ENCODE results near the gene SEPHS2. TPM values are rescaled to one million over a fixed set of nuclear protein-coding genes. Genes with fewer than 3 reads are reported as not detected.

Gene SEPHS2
- total and polyA plus RNA-seq, 2 donors (not counting 3 experiments of a cell fraction or from before 2014, with no cell fraction given): 22.9 to 32.8 TPM

DNA sequence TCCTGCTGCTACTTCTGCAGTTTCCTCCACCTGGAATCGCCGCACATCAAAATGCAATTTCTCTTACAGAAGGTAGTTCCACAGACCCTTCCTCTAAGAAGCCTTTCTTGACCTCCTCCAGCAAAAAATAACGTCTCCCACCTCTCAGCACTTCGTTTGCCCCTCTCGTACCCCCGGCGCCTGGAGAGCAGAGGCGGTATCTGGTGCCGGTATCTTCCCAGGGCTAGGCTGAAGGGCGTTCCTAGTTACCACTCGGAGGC is 16.3 kb downstream of the SEPHS2 start:
- DNase-seq (ENCODE audit: low read depth, low spot score) (no peak), FAIRE-seq (no peak)
- Histone ChIP-seq H3K27ac (ENCODE audit: insufficient read depth, low read depth, low read length) (peak overlapping the region; percentile 14), H3K4me3 (replicated peaks in 1 of 3; ENCODE audit: insufficient read depth in 1 of 3, low read depth in 1 of 3, low read length in 3 of 3) (peak overlapping the region; percentile 40 to 73 (median 63)), H3K4me1 (ENCODE audit: control insufficient read depth, extremely low read depth, insufficient read depth, low read length) (peaks cover 23% of the 10 kb centered on the region), H3K36me3 (ENCODE audit: control insufficient read depth in 2 of 2, extremely low read depth in 1 of 2, insufficient read depth in 2 of 2, low read length in 2 of 2) (no peaks in the 10 kb centered on the region), H4K20me1 (replicated peaks; ENCODE audit: control insufficient read depth, extremely low read depth, insufficient read depth, low read length) (no peaks in the 10 kb centered on the region), H3K4me2 (ENCODE audit: insufficient read depth, low read length) (peak overlapping the region; percentile 88), H3K9me1 (replicated peaks; ENCODE audit: control insufficient read depth, extremely low read depth, insufficient read depth, low read length) (no peaks in the 10 kb centered on the region), H3K9me3 (replicated peaks; ENCODE audit: control insufficient read depth, insufficient read depth, low read length) (no peaks in the 10 kb centered on the region), H2AFZ (ENCODE audit: low read depth, low read length) (peak overlapping the region; percentile 53), H3K27me3 (ENCODE audit: control insufficient read depth in 2 of 2, insufficient read depth in 2 of 2, low read length in 2 of 2) (peaks cover 0 to 4% of the 10 kb centered on the region in 2 experiments), H3K79me2 (ENCODE audit: control insufficient read depth, insufficient read depth, low read length) (peaks cover 19% of the 10 kb centered on the region), H3K9ac (replicated peaks; ENCODE audit: extremely low read depth, insufficient read depth, low read length) (peak overlapping the region; percentile 65)
- intact Hi-C loops (cut with micrococcal nuclease): no loop called here
- CTCF ChIA-PET: interaction anchor here (0.6 to 2.8 kb wide), 46 partner anchors 9 to 337 kb away, joined by 3 to 46 read pairs (median 5); partner anchors contain the start of genes PRR14, SEPHS2, TBC1D10B and TBX6
- POLR2A ChIA-PET: interaction anchor here (1.0 to 1.5 kb wide), 4 partner anchors 11 to 364 kb away, joined by 4 to 6 read pairs (median 4); partner anchors contain the start of genes ALDOA, ZNF764 and ZNF771
- TF ChIP-seq, protein P1, sequence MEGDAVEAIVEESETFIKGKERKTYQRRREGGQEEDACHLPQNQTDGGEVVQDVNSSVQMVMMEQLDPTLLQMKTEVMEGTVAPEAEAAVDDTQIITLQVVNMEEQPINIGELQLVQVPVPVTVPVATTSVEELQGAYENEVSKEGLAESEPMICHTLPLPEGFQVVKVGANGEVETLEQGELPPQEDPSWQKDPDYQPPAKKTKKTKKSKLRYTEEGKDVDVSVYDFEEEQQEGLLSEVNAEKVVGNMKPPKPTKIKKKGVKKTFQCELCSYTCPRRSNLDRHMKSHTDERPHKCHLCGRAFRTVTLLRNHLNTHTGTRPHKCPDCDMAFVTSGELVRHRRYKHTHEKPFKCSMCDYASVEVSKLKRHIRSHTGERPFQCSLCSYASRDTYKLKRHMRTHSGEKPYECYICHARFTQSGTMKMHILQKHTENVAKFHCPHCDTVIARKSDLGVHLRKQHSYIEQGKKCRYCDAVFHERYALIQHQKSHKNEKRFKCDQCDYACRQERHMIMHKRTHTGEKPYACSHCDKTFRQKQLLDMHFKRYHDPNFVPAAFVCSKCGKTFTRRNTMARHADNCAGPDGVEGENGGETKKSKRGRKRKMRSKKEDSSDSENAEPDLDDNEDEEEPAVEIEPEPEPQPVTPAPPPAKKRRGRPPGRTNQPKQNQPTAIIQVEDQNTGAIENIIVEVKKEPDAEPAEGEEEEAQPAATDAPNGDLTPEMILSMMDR (IDR thresholded peaks at IDR 0.05; ENCODE audit: extremely low read depth in 1 of 2, insufficient read depth in 1 of 2, low read depth in 1 of 2, low read length in 2 of 2): no peak
- TF ChIP-seq MYC (IDR thresholded peaks at IDR 0.05; ENCODE audit: low read depth, low read length): no peak
- no peak for TF ChIP-seq GATA2 (IDR thresholded peaks at IDR 0.05; ENCODE audit: insufficient read depth, insufficient read length, low read depth, low read length)
- TF ChIP-seq FOS (IDR thresholded peaks at IDR 0.05; ENCODE audit: borderline replicate concordance, insufficient read depth, low read length): no peak
- no peak for TF ChIP-seq POLR2A (IDR thresholded peaks at IDR 0.05; ENCODE audit: low read depth, low read length)
- TF ChIP-seq EZH2 (IDR thresholded peaks at IDR 0.05; ENCODE audit: borderline replicate concordance, low read depth, low read length, severe bottlenecking): no peak
- TF ChIP-seq POLR2AphosphoS5 (IDR thresholded peaks at IDR 0.05; ENCODE audit: insufficient read depth, low read depth, low read length): no peak
- TF ChIP-seq MAX (IDR thresholded peaks at IDR 0.05; ENCODE audit: insufficient read depth, insufficient read length): no peak
- no peak for TF ChIP-seq JUN (IDR thresholded peaks at IDR 0.05; ENCODE audit: borderline replicate concordance, insufficient read depth, insufficient read length, low read depth)
- dilution Hi-C loops (cut with MboI; ENCODE audit: extremely low pct_ligation_motif_present, low sequenced_read_pairs): no loop called here
- no TSS peak for BruUV-seq (replicated peaks)
